IMR-90 (cell line): ENCODE measurements around the gene DNM2. TPM values are rescaled to one million over a fixed set of nuclear protein-coding genes. Genes with fewer than 3 reads are reported as not detected.

Experiments
- ATAC-seq: fragments of 200-7000 bp; cut with Tn5 transposase; 2 replicates; pipeline ENCODE4 v1.9.1; 2020; ENCODE audit warnings: low read depth, mild to moderate bottlenecking, moderate library complexity
- BruUV-seq: library from RNA; stranded (reverse); fragments of 400-500 nt; replicated peaks from 2 replicates; lab custom pipeline; 2021; lab: Mats Ljungman, UMichigan
- CTCF ChIA-PET: fragments of 300-600 bp; formaldehyde crosslinking; extraction: SDS; loops from one replicate; lab custom pipeline; 2021; ENCODE audit warnings: antibody characterized with exemption; lab: Yijun Ruan, JAX
- POLR2A ChIA-PET: fragments of 300-600 bp; sonication (Branson Sonifier 250); formaldehyde crosslinking; loops from one replicate; lab custom pipeline; 2022; ENCODE audit warnings: antibody characterized with exemption; ENCODE audit not compliant: unreplicated experiment; lab: Charles Lee
- DNase-seq: peaks from one replicate; pipeline ENCODE4 v3.0.0; 2013
- H2AFZ ChIP-seq: replicated peaks from 2 replicates; pipeline ENCODE3; 2013; ENCODE audit warnings: low read length, mild to moderate bottlenecking; ENCODE audit not compliant: poor library complexity
- H2AK5ac ChIP-seq: 2 replicates; pipeline ENCODE4 v1.6.1; 2013; ENCODE audit warnings: low read depth, low read length, inconsistent platforms
- H2AK9ac ChIP-seq: replicated peaks from 2 replicates; pipeline ENCODE3; 2013; ENCODE audit warnings: mild to moderate bottlenecking, low read depth, low read length, moderate library complexity; ENCODE audit not compliant: poor library complexity
- H2BK120ac ChIP-seq: 2 replicates; pipeline ENCODE4 v1.6.1; 2013; ENCODE audit warnings: low read depth, low read length, inconsistent platforms
- H2BK15ac ChIP-seq: 3 replicates; pipeline ENCODE4 v1.6.1; 2013; ENCODE audit warnings: low read depth, low read length, inconsistent platforms
- H2BK20ac ChIP-seq: 2 replicates; pipeline ENCODE4 v1.6.1; 2013; ENCODE audit warnings: low read depth, mild to moderate bottlenecking, inconsistent platforms, low read length, moderate library complexity
- H2BK5ac ChIP-seq: 2 replicates; pipeline ENCODE4 v1.6.1; 2013; ENCODE audit warnings: mild to moderate bottlenecking, low read depth, low read length, inconsistent platforms; ENCODE audit not compliant: poor library complexity, severe bottlenecking
- H3K14ac ChIP-seq: replicated peaks from 2 replicates; pipeline ENCODE4 v1.6.1; 2013; ENCODE audit warnings: low read depth, low read length, inconsistent platforms
- H3K18ac ChIP-seq: 2 replicates; pipeline ENCODE4 v1.6.1; 2013; ENCODE audit warnings: low read depth, low read length, control low read depth
- H3K23ac ChIP-seq: 2 replicates; pipeline ENCODE4 v1.6.1; 2013; ENCODE audit warnings: low read depth, low read length, inconsistent platforms
- H3K27ac ChIP-seq: 2 replicates; pipeline ENCODE4 v1.5.1; 2013; ENCODE audit warnings: mild to moderate bottlenecking, control low read depth, low read length; ENCODE audit not compliant: insufficient read depth
- H3K27me3 ChIP-seq: 2 replicates; pipeline ENCODE4 v1.6.1; 2013; ENCODE audit warnings: low read length; ENCODE audit not compliant: control insufficient read depth, insufficient read depth
- H3K36me3 ChIP-seq: 2 replicates; pipeline ENCODE4 v1.6.1; 2013; ENCODE audit warnings: low read length, mixed read lengths; ENCODE audit not compliant: control insufficient read depth, insufficient read depth
- H3K4ac ChIP-seq: 2 replicates; pipeline ENCODE4 v1.6.1; 2013; ENCODE audit warnings: low read depth, low read length, inconsistent platforms
- H3K4me1 ChIP-seq: 2 replicates; pipeline ENCODE4 v1.6.1; 2013; ENCODE audit warnings: low read length, mixed read lengths; ENCODE audit not compliant: control insufficient read depth, insufficient read depth
- H3K4me2 ChIP-seq: 2 replicates; pipeline ENCODE4 v1.6.1; 2013; ENCODE audit warnings: low read depth, mild to moderate bottlenecking, control low read depth, low read length, moderate library complexity
- H3K4me3 ChIP-seq: 2 replicates; pipeline ENCODE4 v1.5.1; 2013; ENCODE audit warnings: low read depth, mild to moderate bottlenecking, control low read depth, low read length, moderate library complexity; ENCODE audit not compliant: insufficient read depth
- H3K56ac ChIP-seq: 2 replicates; pipeline ENCODE4 v1.6.1; 2013; ENCODE audit warnings: low read length, inconsistent platforms; ENCODE audit not compliant: insufficient read depth; ENCODE audit errors: extremely low read depth
- H3K79me1 ChIP-seq, 2 experiments: 2 replicates each; pipeline ENCODE4 v1.6.1; 2013; ENCODE audit warnings: low read length in 2 of 2, inconsistent platforms in 1 of 2, low read depth in 1 of 2
- H3K9ac ChIP-seq: 2 replicates; pipeline ENCODE4 v1.6.1; 2013; ENCODE audit warnings: low read depth, low read length, control low read depth
- H3K9me1 ChIP-seq: 2 replicates; pipeline ENCODE4 v1.6.1; 2013; ENCODE audit warnings: low read length, inconsistent platforms; ENCODE audit not compliant: insufficient read depth
- H3K9me3 ChIP-seq: 2 replicates; pipeline ENCODE4 v1.6.1; 2013; ENCODE audit warnings: low read length; ENCODE audit not compliant: control insufficient read depth, insufficient read depth
- H4K20me1 ChIP-seq: 2 replicates; pipeline ENCODE4 v1.6.1; 2013; ENCODE audit warnings: low read length, inconsistent platforms; ENCODE audit not compliant: insufficient read depth
- H4K5ac ChIP-seq: 2 replicates; pipeline ENCODE4 v1.6.1; 2013; ENCODE audit warnings: mild to moderate bottlenecking, low read depth, low read length, control low read depth
- H4K8ac ChIP-seq, 2 experiments: 2 replicates each; pipeline ENCODE4 v1.6.1; 2013; ENCODE audit warnings: low read depth in 2 of 2, low read length in 2 of 2, control low read depth in 1 of 2, inconsistent platforms in 1 of 2
- H4K91ac ChIP-seq: 2 replicates; pipeline ENCODE4 v1.6.1; 2013; ENCODE audit warnings: low read depth, low read length, inconsistent platforms; ENCODE audit not compliant: insufficient read depth
- CEBPB ChIP-seq: IDR thresholded peaks from 2 replicates; pipeline ENCODE4 v1.6.1; 2012; ENCODE audit warnings: low read depth, low read length, improper control_type of control experiment
- RCOR1 ChIP-seq: IDR thresholded peaks from 2 replicates; pipeline ENCODE4 v1.6.1; 2012; ENCODE audit warnings: mild to moderate bottlenecking, low read length, improper control_type of control experiment; ENCODE audit not compliant: insufficient replicate concordance
- WGBS, 2 experiments: methylation state at CpG; one replicate each; pipeline versions ENCODE4 v1.1.5 to v1.1.7; 2013; ENCODE audit warnings: missing lambda C conversion rate in 2 of 2; ENCODE audit not compliant: insufficient read length in 1 of 2; ENCODE audit errors: extremely low coverage in 2 of 2; 5-methylcytosine and 5-hydroxymethylcytosine counted together
- dilution Hi-C: fragments of 300-500 bp; cut with HindIII; formaldehyde crosslinking; loops from one replicate; pipeline ENCODE4 v1.14.3; 2018; ENCODE audit warnings: low sequenced_read_pairs; ENCODE audit not compliant: unreplicated experiment
- in situ Hi-C: fragments of 300-500 bp; cut with MboI; formaldehyde crosslinking; loops from 3 replicates; pipeline ENCODE4 v1.14.3; 2019; ENCODE audit warnings: low sequenced_read_pairs, inconsistent platforms, mixed read lengths
- intact Hi-C: fragments of 100-400 bp; cut with micrococcal nuclease; formaldehyde crosslinking; loops from 2 replicates; pipeline ENCODE4 v1.10.0; 2022
- polyA plus RNA-seq, 3 experiments: library from polyadenylated mRNA; depleted of rRNA; stranded (reverse); fragments of >200 nt; gene quantifications; 2 replicates each; pipeline ENCODE4 v1.2.3, GENCODE V29; 2012; ENCODE audit warnings: low replicate concordance in 1 of 3
- total RNA-seq: library from RNA; depleted of rRNA; stranded (reverse); fragments of >200 nt; gene quantifications from 2 replicates; pipeline ENCODE4 v1.2.3, GENCODE V29; 2012

Gene DNM2
- total and polyA plus RNA-seq, 2 of the 4 experiments (the other 2 are of a cell fraction), result 55.6 to 74.2 TPM

GRCh38 chr19:10761443-10762250, 43.8 kb downstream of the DNM2 start:
- Histone ChIP-seq H3K56ac (no peak overlapping the region), H2AK9ac (no peak overlapping the region), H3K23ac (no peak overlapping the region), H3K9me3 (no peaks in the 10 kb centered on the region), H2AK5ac (no peak overlapping the region), H2AFZ (no peak overlapping the region), H3K79me1 (peaks cover 25 to 84% of the 10 kb centered on the region in 2 experiments), H3K27me3 (no peaks in the 10 kb centered on the region), H3K4ac (no peak overlapping the region), H3K9me1 (peaks cover 19% of the 10 kb centered on the region), H4K91ac (no peak overlapping the region), H3K14ac (no peak overlapping the region), H3K4me1 (peaks cover 5% of the 10 kb centered on the region), H2BK15ac (no peak overlapping the region), H4K5ac (no peak overlapping the region), H3K18ac (no peak overlapping the region), H2BK5ac (no peak overlapping the region), H2BK20ac (no peak overlapping the region), H3K4me3 (no peak overlapping the region), H4K20me1 (peaks cover 63% of the 10 kb centered on the region), H3K27ac (no peak overlapping the region), H4K8ac (no peak overlapping the region), H2BK120ac (no peak overlapping the region), H3K9ac (no peak overlapping the region), H3K36me3 (peaks cover 18% of the 10 kb centered on the region), H3K4me2 (no peak overlapping the region)
- dilution Hi-C loops (no loop called here), intact Hi-C loops (no loop called here), in situ Hi-C loops (no loop called here)
- ATAC-seq (no peak), DNase-seq (no peak)
- CTCF ChIA-PET, result no interaction called here
- no TSS peak for BruUV-seq
- POLR2A ChIA-PET, result no interaction called here
- WGBS, 2 experiments, result 96% methylated on average over 10 of the region's 19 CpGs; no CpG with 5 or more reads in 1 of the 2 experiments
- TF ChIP-seq RCOR1 (no peak), CEBPB (no peak)
